ENCODE results near the gene GAL3ST1. TPM values are rescaled to one million over a fixed set of nuclear protein-coding genes. Genes with fewer than 3 reads are reported as not detected.

Gene GAL3ST1
- total RNA-seq, 1 donor from 2014 or later, result 3.0 TPM

GRCh38 chr22:30566125-30566524, 8.3 kb downstream of the GAL3ST1 start:
- no peak for TF ChIP-seq CTCF (IDR thresholded peaks at IDR 0.05; ENCODE audit: unreplicated experiment)
- DNase-seq (ENCODE audit: low spot score), result no peak
- Mint-ChIP-seq H3K27ac (ENCODE audit: unreplicated experiment) (no peak overlapping the region), H3K4me3 (ENCODE audit: unreplicated experiment) (no peak overlapping the region), H3K27me3 (ENCODE audit: unreplicated experiment) (no peaks in the 10 kb centered on the region), H3K4me1 (ENCODE audit: unreplicated experiment) (peaks cover 7% of the 10 kb centered on the region), H3K36me3 (ENCODE audit: low read depth, unreplicated experiment) (no peaks in the 10 kb centered on the region), H3K9me3 (ENCODE audit: unreplicated experiment) (no peaks in the 10 kb centered on the region)

- no peaks in the 10 kb centered on the region for H3K36me3 Mint-ChIP-seq (ENCODE audit: low read depth, unreplicated experiment)
- H3K4me1 Mint-ChIP-seq (ENCODE audit: unreplicated experiment), result peaks cover 10% of the 10 kb centered on the region
- no peak overlapping the region for H3K27ac Mint-ChIP-seq (ENCODE audit: unreplicated experiment)
- DNase-seq (ENCODE audit: low spot score), result no peak
- no peaks in the 10 kb centered on the region for H3K27me3 Mint-ChIP-seq (ENCODE audit: unreplicated experiment)
- no peak overlapping the region for H3K4me3 Mint-ChIP-seq (ENCODE audit: unreplicated experiment)
- no peak for TF ChIP-seq CTCF (IDR thresholded peaks at IDR 0.05; ENCODE audit: unreplicated experiment)
- no peaks in the 10 kb centered on the region for H3K9me3 Mint-ChIP-seq (ENCODE audit: unreplicated experiment)
These were observed 9.1 kb downstream of the GAL3ST1 start for GRCh38 chr22:30565341-30565740.

GRCh38 chr22:30564761-30565119, 9.7 kb downstream of the GAL3ST1 start:
- Mint-ChIP-seq H3K9me3 (ENCODE audit: unreplicated experiment) (no peaks in the 10 kb centered on the region), H3K27me3 (ENCODE audit: unreplicated experiment) (peaks cover 1% of the 10 kb centered on the region), H3K4me3 (ENCODE audit: unreplicated experiment) (no peak overlapping the region), H3K36me3 (ENCODE audit: low read depth, unreplicated experiment) (no peaks in the 10 kb centered on the region), H3K4me1 (ENCODE audit: unreplicated experiment) (peaks cover 11% of the 10 kb centered on the region), H3K27ac (ENCODE audit: unreplicated experiment) (no peak overlapping the region)
- no peak for DNase-seq (ENCODE audit: low spot score)
- no peak for TF ChIP-seq CTCF (IDR thresholded peaks at IDR 0.05; ENCODE audit: unreplicated experiment)

- H3K27me3 Mint-ChIP-seq (ENCODE audit: unreplicated experiment), result peaks cover 2% of the 10 kb centered on the region
- H3K27ac Mint-ChIP-seq (ENCODE audit: unreplicated experiment), result no peak overlapping the region
- H3K4me3 Mint-ChIP-seq (ENCODE audit: unreplicated experiment), result no peak overlapping the region
- H3K36me3 Mint-ChIP-seq (ENCODE audit: low read depth, unreplicated experiment), result no peaks in the 10 kb centered on the region
- H3K4me1 Mint-ChIP-seq (ENCODE audit: unreplicated experiment), result peaks cover 14% of the 10 kb centered on the region
- no peak for DNase-seq (ENCODE audit: low spot score)
- no peak for TF ChIP-seq CTCF (IDR thresholded peaks at IDR 0.05; ENCODE audit: unreplicated experiment)
- no peaks in the 10 kb centered on the region for H3K9me3 Mint-ChIP-seq (ENCODE audit: unreplicated experiment)
These were observed 10.3 kb downstream of the GAL3ST1 start for GRCh38 chr22:30564045-30564760.

- no peak for TF ChIP-seq CTCF (IDR thresholded peaks at IDR 0.05; ENCODE audit: unreplicated experiment)
- Mint-ChIP-seq H3K4me1 (ENCODE audit: unreplicated experiment) (peaks cover 14% of the 10 kb centered on the region), H3K9me3 (ENCODE audit: unreplicated experiment) (no peaks in the 10 kb centered on the region), H3K27ac (ENCODE audit: unreplicated experiment) (no peak overlapping the region), H3K4me3 (ENCODE audit: unreplicated experiment) (no peak overlapping the region), H3K36me3 (ENCODE audit: low read depth, unreplicated experiment) (no peaks in the 10 kb centered on the region), H3K27me3 (ENCODE audit: unreplicated experiment) (peaks cover 2% of the 10 kb centered on the region)
- no peak for DNase-seq (ENCODE audit: low spot score)
These were observed 12.1 kb downstream of the GAL3ST1 start for GRCh38 chr22:30562366-30562765.
